HL-60/S4 treated with phorbol 12-myristate 13-acetate at 8.2 ng/mL for 4 days and 3 days (cell line): ENCODE results near the gene KIAA0753.

Experiments used
- in situ Hi-C: fragments of 300-500 bp; cut with MboI; formaldehyde crosslinking; loops from 2 replicates; pipeline ENCODE4 v1.15.0; 2022; ENCODE audit warnings: low sequenced_read_pairs

The KIAA0753 gene

DNA sequence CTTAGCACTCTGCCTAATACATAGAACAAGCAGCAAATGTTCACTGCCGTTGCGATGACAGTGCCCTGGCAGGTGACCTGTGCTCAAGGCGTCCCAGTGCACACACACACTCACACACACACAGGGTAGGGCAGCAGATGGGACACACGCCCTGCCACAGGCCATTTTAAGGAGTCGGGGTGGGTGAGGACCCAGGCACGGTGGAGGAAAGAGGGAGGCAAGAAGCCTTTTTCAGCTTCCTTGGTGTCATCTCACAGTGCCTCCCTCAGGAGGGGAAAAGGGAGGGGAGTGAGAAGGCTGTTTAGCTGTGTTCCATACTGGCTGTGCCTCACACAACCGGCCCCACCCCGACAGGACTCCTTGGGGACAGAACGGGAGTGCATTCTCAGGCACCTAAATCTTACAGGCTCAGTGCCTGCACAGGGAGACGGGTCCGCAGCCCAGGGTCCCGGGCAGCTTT is 85.6 kb downstream of the KIAA0753 start:
- in situ Hi-C loops: no loop called here

GRCh38 chr17:6554342-6554741 is 86.2 kb downstream of the KIAA0753 start:
- in situ Hi-C loops: no loop called here

GRCh38 chr17:6551869-6552531 is 88.5 kb downstream of the KIAA0753 start:
- in situ Hi-C loops: no loop called here

DNA sequence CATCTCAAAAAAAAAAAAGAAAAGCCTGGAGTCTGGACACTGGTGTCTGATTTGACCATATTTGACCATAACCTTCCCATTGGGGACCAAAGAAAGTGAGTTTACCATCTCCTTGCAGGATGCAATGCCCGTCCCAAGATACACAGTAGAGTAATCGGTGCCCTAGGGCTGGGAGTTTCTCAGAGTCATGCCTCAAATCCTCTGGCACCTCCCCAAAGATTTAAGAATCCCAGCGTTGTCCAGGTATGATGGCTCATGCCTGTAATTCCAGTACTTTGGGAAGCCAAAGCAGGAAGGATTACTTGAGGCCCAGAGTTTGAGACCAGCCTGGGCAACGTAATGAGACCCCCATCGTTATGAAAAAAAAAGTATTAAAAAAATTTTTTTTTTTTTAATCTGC is 89.2 kb downstream of the KIAA0753 start:
- in situ Hi-C loops: no loop called here

- in situ Hi-C loops: no loop called here
These were observed 91.0 kb downstream of the KIAA0753 start for GRCh38 chr17:6549384-6550036.

- in situ Hi-C loops: no loop called here
These were observed 91.8 kb downstream of the KIAA0753 start for GRCh38 chr17:6548578-6549330.

DNA sequence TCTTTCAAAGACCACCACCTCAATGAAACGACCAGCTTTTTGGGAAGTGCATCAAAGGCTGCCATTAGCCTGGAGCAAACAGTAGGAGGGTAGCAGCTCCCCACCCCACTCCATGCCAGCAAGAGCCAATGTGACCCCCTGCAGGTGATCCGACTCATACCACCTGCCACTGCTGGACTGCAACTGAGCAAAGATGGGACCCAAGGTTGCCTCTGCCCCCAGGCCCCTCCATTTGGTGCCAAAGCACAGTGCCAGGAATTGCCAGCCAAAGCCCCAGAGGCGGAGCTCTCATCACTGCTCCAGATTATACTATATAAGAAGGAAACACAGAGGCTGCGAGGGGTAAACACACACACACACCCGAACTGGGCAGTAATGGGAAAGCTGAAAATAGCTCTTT is 92.5 kb downstream of the KIAA0753 start:
- in situ Hi-C loops: no loop called here

DNA sequence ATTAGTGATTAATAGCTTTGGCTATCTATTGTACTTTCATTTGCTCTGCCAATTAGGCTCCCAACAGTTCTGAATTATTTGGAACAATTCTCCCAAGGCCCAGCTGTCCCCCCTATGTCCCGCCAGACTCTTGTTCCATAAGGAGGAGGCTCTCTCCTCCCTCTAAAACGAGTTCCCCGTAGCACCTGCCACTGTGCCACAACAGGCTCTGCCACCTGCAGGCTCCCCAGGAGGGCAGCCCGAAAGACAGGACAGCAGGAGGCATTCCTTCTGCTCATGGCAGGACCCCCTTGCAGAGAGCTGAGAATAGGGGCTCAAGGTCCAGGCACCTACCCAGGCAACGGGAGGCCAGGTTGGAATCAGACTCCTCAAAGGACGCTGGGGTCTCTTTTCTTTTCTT is 93.2 kb downstream of the KIAA0753 start:
- in situ Hi-C loops: no loop called here

- in situ Hi-C loops: no loop called here
These were observed 94.3 kb downstream of the KIAA0753 start for GRCh38 chr17:6546069-6546718.

GRCh38 chr17:6545291-6545690 is 95.2 kb downstream of the KIAA0753 start:
- in situ Hi-C loops: no loop called here

- in situ Hi-C loops: no loop called here
These were observed 96.5 kb downstream of the KIAA0753 start for GRCh38 chr17:6544011-6544370.

DNA sequence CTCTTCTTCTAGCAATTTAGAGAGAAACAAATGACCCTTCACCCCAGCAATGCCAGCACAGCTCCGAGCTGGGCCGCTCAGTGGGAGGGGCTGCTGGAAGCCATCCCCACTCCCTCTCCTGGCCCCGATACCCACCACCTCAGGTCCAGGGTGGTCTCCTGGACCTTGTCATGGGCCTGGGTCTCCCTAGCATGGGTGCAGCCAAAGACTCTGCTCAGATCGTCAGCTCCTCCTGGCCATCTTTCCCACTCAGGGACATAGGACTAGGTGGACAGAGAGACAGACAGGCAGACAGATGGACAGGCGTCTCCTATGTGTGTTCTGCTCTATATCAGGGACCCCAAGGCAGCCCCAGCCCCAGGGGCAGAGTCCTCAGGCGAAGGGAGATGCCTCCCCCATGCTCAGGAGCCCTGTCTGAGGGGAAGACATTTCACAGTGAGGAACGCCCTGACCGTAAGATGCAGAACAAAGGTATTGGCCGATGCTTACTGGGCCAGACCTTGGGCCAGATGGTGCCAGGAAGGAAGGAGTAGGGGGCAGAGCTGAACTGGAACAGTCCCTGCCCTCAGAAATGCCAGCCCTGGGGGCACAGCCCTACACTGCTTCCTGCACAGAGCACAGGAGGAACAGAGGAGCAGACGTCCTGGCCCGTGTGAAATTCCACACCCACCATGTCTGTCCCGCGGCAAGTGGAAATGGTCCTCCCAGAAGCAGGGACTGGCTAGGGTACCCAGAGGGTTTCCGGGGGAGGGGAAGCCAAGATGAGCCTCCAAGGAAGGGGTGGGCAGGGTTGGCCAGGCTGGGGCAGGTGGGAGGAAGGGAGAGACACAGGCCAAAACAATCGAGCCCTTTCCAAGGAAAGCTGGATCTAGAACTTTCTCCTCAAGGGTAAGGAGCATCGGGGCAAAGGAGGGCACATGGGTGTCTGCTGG is 97.2 kb downstream of the KIAA0753 start:
- in situ Hi-C loops: no loop called here

- in situ Hi-C loops: no loop called here
These were observed 97.9 kb downstream of the KIAA0753 start for GRCh38 chr17:6542577-6542976.

DNA sequence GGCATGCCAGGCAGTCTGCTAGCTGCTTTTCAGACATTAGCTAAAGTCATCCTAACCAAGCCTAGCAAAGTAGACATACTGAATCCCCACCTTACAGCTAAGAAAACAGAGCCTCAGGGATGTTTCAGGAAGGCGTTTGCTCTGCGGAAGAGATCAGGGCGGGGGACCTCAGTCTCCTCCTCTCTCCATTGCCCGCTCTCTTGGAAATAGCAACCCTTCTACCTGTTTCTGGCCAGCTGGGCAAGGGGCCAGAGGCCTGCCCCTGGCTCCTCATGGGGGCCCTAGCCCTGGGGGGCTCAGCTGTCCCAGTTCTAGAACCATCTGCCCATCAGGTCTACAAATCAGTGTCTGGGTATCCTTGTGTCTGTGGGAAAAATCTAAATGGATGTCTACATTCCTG is 98.6 kb downstream of the KIAA0753 start:
- in situ Hi-C loops: no loop called here

DNA sequence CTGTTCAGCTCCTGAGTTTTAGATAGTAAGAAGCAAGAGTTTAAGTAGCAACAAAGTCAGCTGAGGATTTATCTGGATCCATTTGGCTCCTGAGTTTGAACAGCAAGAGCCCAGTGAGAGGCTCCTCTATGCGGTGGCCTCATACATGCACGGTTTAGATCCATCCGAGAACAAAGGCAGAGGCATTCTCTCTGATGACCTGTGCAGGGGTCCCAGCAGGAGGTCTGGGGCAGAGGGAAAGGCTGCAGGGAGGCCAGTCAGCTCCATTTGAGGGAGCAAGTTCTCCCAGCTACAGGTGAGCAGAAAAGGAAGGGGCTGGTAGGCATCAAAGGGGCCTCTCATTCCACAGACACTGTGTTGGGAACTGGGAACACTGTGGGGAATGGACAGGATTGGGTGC is 100.6 kb downstream of the KIAA0753 start:
- in situ Hi-C loops: no loop called here

GRCh38 chr17:6536566-6537065 is 103.9 kb downstream of the KIAA0753 start:
- in situ Hi-C loops: no loop called here

DNA sequence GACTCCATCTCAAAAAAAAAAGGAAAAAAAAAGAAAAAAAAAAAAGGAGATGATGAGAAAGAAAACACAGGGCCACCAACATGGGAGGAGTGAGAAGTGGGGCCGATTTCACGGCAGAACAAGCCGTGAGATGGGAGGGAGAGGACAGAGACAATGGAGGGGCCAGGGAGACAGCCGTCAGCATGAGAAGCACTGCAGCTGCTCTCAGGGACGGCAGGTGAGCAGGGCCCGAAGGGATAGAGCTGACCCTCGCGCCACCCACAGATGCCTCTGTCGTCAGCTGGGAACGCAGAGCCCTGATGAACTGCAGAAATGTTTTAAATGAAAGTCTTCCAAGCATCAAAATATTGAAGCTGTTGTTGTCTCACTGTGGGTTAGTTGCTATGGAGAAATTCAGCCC is 104.5 kb downstream of the KIAA0753 start:
- in situ Hi-C loops: no loop called here

DNA sequence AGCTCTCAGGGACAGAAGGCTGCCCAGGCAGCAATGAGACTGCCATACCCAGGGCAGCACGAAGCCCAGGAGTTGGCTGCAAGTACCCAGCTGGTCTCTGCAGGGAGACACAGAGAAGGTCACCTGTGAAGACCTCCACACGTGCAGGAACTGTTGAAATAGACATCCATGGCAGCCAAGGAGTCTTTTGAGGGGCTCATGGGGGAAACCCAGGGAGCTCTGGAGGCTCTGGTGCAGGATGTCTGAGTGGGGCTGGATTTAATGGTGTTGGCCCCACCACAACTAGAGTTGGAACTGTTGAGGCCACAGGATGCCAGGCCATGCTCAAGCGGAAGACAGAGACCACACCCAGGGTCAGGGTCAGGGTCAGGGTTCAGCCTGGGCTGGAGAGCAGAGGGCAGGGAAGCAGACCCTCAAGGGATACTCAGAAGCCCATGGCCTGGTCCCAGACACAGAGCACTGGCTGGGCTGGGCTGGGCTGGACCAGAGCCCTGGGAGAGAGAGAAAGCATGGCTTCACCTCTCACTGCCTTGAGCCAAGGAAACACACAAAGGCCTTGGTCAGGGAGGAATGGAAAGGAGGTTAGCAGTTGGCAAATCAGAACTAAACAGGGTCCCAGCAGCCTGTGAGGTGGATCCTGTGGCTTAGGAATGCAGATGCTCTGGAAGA is 105.5 kb downstream of the KIAA0753 start:
- in situ Hi-C loops: no loop called here

DNA sequence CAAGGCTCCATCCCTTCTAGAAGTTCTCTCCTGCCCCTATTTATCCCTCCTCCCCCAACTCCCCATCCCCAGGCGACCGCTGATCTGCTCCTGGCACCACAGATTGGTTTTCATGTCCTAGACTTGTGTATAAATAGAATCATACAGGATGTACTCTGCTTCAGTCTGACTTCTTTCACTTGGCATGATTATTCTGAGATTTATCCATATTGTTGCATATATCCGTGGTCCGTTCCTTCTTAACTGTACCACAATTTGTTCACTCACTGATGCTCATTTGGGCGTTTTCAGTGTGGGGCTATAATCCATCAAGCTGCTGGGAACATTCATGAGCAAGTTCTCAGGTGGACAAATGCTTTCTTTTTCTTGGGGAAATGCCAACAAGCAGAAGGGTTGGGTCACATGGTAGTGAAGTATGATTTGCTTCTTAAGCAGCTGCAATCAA is 108.0 kb downstream of the KIAA0753 start:
- in situ Hi-C loops: no loop called here

- in situ Hi-C loops: no loop called here
These were observed 108.9 kb downstream of the KIAA0753 start for GRCh38 chr17:6531575-6531974.
